Astrocyte of the cerebellum (primary cell): ENCODE measurements around the gene PLEKHA3.
"Not testable (repeated sequence)": the region's sequence is repeated elsewhere in the genome, so short reads cannot be mapped to it uniquely, and the experiment has no call there.

Source experiments
- DNase-seq: peaks from one replicate; pipeline ENCODE4 v3.0.0-alpha.2; 2011; ENCODE audit warnings: low read depth
- H3K4me3 ChIP-seq: 2 replicates; pipeline ENCODE4 v1.5.1; 2011; ENCODE audit warnings: mild to moderate bottlenecking, low read depth, low read length, moderate library complexity
- in situ Hi-C: cut with HindIII; loops from 2 replicates; pipeline ENCODE4 v1.10.0; 2017; ENCODE audit warnings: low sequenced_read_pairs
- TF ChIP-seq, protein P1 (sequence below): IDR thresholded peaks from 2 replicates; pipeline ENCODE4 v1.5.1; 2012; ENCODE audit warnings: low read length, low read depth, moderate library complexity, mild to moderate bottlenecking; ENCODE audit errors: missing control alignments

The PLEKHA3 gene

DNA sequence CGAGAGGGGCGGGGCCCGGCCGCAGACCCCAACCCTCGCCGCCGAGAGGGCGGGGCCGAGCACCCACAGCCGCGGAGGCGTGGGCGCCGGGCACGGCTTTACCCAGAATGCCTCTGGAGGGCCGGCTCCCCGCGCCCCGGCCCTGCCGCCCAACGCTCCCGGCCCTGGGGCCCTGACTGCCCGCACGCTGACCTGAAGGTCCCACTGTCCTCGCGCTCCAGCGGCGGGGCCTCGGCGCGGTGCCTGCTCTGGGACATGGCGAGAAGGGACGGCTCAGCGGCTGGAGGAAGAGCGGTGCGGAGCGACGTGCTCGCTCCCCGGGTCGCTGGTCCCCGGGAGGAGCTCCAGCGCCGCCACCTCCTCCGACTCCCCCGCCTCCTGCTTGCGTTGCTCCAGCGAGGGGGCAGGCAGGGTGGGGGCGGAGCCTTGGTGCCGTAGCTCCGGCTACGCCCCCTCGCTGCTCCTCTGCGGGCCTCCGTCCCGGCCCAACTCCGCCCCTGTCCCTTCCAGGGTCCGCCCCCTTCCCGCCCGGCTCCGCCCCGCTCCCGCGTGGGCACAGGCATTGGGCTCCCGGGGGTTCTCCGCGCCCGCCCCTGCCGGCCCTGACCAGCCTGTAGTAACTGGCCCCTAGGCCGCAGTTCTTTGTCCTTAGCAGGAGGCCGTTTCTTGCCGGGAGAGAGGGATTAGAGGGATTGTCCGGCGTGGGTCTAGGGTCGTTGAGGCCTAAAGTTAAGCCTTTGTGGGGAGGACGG lies 29.3 kb upstream of the PLEKHA3 start, which contains the start of the genes PJVK and PRKRA:
TSS of gene PJVK (plus strand) at position 605 of the 752 bp plus-strand sequence. CDS start 2,032 bp downstream, outside the sequence.
TSS of gene PRKRA (minus strand) at position 402 of the 752 bp plus-strand sequence. CDS start at position 257, 145 bp downstream.
- DNase-seq, result peak; percentile 91
- in situ Hi-C loops, result no loop called here
- peak within 1 kb of the TSS; percentile 78 for H3K4me3 ChIP-seq
- TF ChIP-seq, protein P1, sequence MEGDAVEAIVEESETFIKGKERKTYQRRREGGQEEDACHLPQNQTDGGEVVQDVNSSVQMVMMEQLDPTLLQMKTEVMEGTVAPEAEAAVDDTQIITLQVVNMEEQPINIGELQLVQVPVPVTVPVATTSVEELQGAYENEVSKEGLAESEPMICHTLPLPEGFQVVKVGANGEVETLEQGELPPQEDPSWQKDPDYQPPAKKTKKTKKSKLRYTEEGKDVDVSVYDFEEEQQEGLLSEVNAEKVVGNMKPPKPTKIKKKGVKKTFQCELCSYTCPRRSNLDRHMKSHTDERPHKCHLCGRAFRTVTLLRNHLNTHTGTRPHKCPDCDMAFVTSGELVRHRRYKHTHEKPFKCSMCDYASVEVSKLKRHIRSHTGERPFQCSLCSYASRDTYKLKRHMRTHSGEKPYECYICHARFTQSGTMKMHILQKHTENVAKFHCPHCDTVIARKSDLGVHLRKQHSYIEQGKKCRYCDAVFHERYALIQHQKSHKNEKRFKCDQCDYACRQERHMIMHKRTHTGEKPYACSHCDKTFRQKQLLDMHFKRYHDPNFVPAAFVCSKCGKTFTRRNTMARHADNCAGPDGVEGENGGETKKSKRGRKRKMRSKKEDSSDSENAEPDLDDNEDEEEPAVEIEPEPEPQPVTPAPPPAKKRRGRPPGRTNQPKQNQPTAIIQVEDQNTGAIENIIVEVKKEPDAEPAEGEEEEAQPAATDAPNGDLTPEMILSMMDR, result no peak

DNA sequence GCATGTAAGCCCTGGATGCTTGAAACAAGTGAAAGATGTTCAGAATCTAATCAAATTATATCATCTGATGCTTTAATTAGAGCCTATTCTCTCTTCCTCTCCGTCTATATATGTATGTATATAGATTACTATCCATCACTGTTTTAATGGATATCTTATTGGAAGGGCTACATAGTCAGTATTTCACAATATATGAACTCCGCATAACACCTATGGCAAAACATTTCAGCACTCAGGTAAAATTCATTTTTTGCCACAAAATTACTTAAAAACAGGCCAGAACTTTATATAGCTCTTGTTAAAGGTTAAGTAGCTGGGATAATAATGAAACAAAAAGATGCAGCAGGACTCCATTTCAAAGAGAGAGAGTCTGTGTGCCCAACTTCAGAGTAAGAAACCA lies 27.9 kb upstream of the PLEKHA3 start:
- in situ Hi-C loops, result no loop called here
- no peak for DNase-seq
- no peak overlapping the region for H3K4me3 ChIP-seq
- TF ChIP-seq, protein P1, result no peak

DNA sequence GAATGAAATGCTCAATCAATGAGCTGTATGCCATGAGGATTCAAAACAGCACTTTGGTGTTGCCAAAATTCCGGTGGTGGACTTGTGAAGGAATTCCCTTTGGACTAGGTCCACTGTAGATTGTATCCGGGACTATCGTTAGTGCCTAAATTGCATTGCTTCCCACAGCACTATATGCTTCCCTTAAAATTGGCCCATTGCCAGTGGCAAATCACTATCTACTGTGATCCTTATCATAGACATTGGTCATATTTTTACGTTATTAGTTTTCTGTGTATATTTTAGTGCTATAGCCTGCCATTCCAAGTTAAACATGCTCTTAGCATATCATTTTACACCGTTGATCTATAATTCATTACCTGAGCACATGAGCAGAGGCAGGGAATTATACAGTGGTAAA lies 27.4 kb upstream of the PLEKHA3 start:
- in situ Hi-C loops, result no loop called here
- no peak for DNase-seq
- no peak overlapping the region for H3K4me3 ChIP-seq

DNA sequence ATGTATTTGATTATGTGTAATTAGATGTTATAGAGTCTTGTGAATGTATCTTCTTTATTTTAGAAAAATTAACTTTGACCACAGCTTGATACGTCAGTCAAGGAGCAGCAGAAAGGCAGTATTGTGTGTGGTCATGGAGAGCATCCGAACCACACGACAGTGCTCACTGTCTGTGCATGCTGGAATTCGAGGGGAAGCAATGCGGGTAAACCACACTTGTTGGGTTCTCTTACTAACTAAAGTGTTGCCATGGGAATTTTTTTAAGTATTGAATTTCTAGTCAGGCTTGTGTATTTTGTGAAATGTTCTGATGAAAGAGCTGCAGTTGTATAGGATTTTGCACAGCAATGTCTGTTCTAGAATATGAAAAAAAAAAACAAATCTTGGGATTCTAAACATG lies 24.3 kb upstream of the PLEKHA3 start:
- in situ Hi-C loops, result no loop called here
- TF ChIP-seq, protein P1, result no peak
- no peak for DNase-seq
- no peak overlapping the region for H3K4me3 ChIP-seq

More for the DNA sequence above, 27.4 kb upstream of the PLEKHA3 start:
- TF ChIP-seq, protein P1, result no peak

DNA sequence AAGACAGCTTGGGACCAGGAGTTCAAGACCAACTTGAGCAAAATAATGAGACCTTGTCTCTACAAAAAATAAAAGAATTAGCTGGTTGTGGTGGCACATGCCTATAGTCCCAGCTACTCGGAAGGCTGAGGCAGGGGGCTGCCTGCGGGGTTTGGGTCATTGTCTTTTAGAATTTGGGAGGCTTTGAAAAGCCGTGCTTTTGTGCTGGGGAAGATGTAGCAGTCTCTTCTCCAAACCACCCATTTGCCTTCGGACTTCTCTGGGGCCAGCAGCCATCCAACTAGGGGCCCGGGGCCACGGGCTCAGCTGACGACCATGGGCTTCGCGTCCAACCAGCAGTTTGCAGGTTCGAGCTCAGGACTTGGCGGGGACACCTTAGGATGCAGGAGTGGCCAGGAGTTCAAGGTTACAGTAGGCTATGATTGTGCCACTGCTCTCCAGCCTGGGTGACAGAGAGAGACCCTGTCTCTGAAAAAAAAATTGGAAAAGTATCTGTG lies 22.8 kb upstream of the PLEKHA3 start:
- in situ Hi-C loops, result no loop called here
- TF ChIP-seq, protein P1, result no peak
- no peak for DNase-seq
- no peak overlapping the region for H3K4me3 ChIP-seq

DNA sequence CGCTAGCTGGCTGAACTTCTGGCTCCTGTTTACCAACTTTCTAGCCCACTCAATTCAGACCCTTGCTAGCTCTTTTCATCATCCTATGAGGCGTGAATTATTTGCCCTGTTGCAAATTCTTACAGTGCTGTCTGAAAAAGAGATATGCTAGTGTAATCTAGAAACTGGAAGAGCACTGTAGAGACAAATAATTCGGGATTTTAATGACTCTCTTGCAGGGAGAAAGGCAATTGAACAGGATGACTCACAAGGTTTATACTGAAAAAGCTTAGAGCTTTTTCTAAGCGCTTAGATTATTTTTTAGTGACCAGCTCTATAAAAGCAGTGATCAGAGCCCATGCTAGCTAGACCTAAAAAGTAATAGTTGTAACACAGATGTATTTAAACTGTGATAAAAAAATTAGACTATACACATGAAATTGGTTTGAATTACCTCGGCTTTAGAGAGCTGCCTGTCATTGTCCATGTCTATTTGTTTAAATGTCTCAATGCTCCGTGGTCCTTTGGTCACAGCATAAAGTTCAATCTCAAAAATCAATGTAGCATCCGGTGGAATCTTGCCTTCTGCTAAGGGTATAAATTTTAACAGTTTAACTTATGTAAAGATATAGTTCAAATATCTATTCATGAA lies 10.9 kb upstream of the PLEKHA3 start:
- no peak overlapping the region for H3K4me3 ChIP-seq
- no peak for DNase-seq
- TF ChIP-seq, protein P1, result no peak
- in situ Hi-C loops, result no loop called here

DNA sequence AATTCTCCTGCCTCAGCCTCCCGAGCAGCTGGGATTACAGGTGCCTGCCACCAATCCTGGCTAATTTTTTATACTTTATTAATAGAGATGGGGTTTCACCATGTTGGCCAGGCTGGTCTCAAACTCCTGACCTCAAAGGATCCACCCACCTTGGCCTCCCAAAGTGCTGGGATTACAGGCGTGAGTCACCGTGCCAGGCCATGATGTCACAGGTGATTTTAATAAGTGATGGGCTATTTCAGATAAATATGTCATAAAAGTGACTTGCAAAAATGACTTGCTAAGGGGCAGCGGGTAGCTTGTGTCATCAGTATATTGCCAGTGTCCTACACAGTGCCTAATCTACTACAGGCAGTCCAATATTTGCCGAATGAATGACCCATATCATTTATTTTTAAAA lies 8.9 kb upstream of the PLEKHA3 start:
- in situ Hi-C loops, DNase-seq, H3K4me3 ChIP-seq: not testable (repeated sequence)
